Measurements from ENCODE around the gene LDHD. TPM values are rescaled to one million over a fixed set of nuclear protein-coding genes. Genes with fewer than 3 reads are reported as not detected.

Gene LDHD
- polyA plus RNA-seq, 1 donor (not counting 4 experiments of a cell fraction or from before 2014, with no cell fraction given), result 0.34 TPM

GRCh38 chr16:75138636-75139035 is 22.1 kb upstream of the LDHD start:
- Histone ChIP-seq H2AFZ (ENCODE audit: control insufficient read depth, low read length) (no peak overlapping the region), H3K27me3 (ENCODE audit: control insufficient read depth, extremely low read depth, insufficient read depth, low read length) (no peaks in the 10 kb centered on the region), H3K27ac (ENCODE audit: control insufficient read depth, insufficient read depth, low read length) (no peak overlapping the region), H3K4me3 (ENCODE audit: control insufficient read depth in 2 of 3, extremely low read depth in 1 of 3, insufficient read depth in 2 of 3, low read depth in 1 of 3, low read length in 3 of 3) (no peak overlapping the region), H3K9me3 (ENCODE audit: control insufficient read depth, low read depth, low read length) (no peaks in the 10 kb centered on the region), H3K9ac (ENCODE audit: control insufficient read depth, extremely low read depth, insufficient read depth, low read length) (no peak overlapping the region), H3K36me3 (ENCODE audit: control insufficient read depth in 2 of 2, extremely low read depth in 1 of 2, insufficient read depth in 2 of 2, low read length in 2 of 2) (no peaks in the 10 kb centered on the region), H3K4me1 (ENCODE audit: control insufficient read depth, extremely low read depth, insufficient read depth, low read length) (no peaks in the 10 kb centered on the region), H3K79me2 (ENCODE audit: control insufficient read depth, insufficient read depth, low read length) (no peaks in the 10 kb centered on the region), H3K4me2 (ENCODE audit: control insufficient read depth, extremely low read depth, insufficient read depth, low read depth, low read length) (no peak overlapping the region), H3K9me1 (ENCODE audit: control insufficient read depth, extremely low read depth, insufficient read depth, low read length) (no peaks in the 10 kb centered on the region), H4K20me1 (ENCODE audit: control insufficient read depth, extremely low read depth, insufficient read depth, low read length) (no peaks in the 10 kb centered on the region)
- FAIRE-seq (no peak), DNase-seq (ENCODE audit: low read depth, low spot score) (no peak)
- TF ChIP-seq EZH2 (IDR thresholded peaks at IDR 0.05; ENCODE audit: low read length), result no peak
- TF ChIP-seq CTCF (optimal IDR thresholded peaks at IDR 0.05 in 1 of 3, IDR thresholded peaks at IDR 0.05 in 1 of 3, conservative IDR thresholded peaks at IDR 0.05 in 1 of 3; ENCODE audit: extremely low read depth in 1 of 3, insufficient read depth in 2 of 3, low read length in 3 of 3), result no peak
- dilution Hi-C loops (cut with MboI; ENCODE audit: extremely low pct_ligation_motif_present, low sequenced_read_pairs), result no loop called here

- dilution Hi-C loops (cut with MboI; ENCODE audit: extremely low pct_ligation_motif_present, low sequenced_read_pairs), result no loop called here
- no peak overlapping the region for H3K4me2 ChIP-seq (ENCODE audit: control insufficient read depth, extremely low read depth, insufficient read depth, low read depth, low read length)
- H2AFZ ChIP-seq (ENCODE audit: control insufficient read depth, low read length), result no peak overlapping the region
- DNase-seq (ENCODE audit: low read depth, low spot score), result no peak
- H3K9me3 ChIP-seq (ENCODE audit: control insufficient read depth, low read depth, low read length), result no peaks in the 10 kb centered on the region
- H3K36me3 ChIP-seq (ENCODE audit: control insufficient read depth in 2 of 2, extremely low read depth in 1 of 2, insufficient read depth in 2 of 2, low read length in 2 of 2), result no peaks in the 10 kb centered on the region
- H3K4me3 ChIP-seq (ENCODE audit: control insufficient read depth in 2 of 3, extremely low read depth in 1 of 3, insufficient read depth in 2 of 3, low read depth in 1 of 3, low read length in 3 of 3), result no peak overlapping the region
- H4K20me1 ChIP-seq (ENCODE audit: control insufficient read depth, extremely low read depth, insufficient read depth, low read length), result no peaks in the 10 kb centered on the region
- H3K9me1 ChIP-seq (ENCODE audit: control insufficient read depth, extremely low read depth, insufficient read depth, low read length), result no peaks in the 10 kb centered on the region
- no peaks in the 10 kb centered on the region for H3K27me3 ChIP-seq (ENCODE audit: control insufficient read depth, extremely low read depth, insufficient read depth, low read length)
- no peak overlapping the region for H3K9ac ChIP-seq (ENCODE audit: control insufficient read depth, extremely low read depth, insufficient read depth, low read length)
- FAIRE-seq, result no peak
- TF ChIP-seq EZH2 (IDR thresholded peaks at IDR 0.05; ENCODE audit: low read length) (no peak), CTCF (optimal IDR thresholded peaks at IDR 0.05 in 1 of 3, IDR thresholded peaks at IDR 0.05 in 1 of 3, conservative IDR thresholded peaks at IDR 0.05 in 1 of 3; ENCODE audit: extremely low read depth in 1 of 3, insufficient read depth in 2 of 3, low read length in 3 of 3) (no peak)
- no peaks in the 10 kb centered on the region for H3K4me1 ChIP-seq (ENCODE audit: control insufficient read depth, extremely low read depth, insufficient read depth, low read length)
- no peaks in the 10 kb centered on the region for H3K79me2 ChIP-seq (ENCODE audit: control insufficient read depth, insufficient read depth, low read length)
- H3K27ac ChIP-seq (ENCODE audit: control insufficient read depth, insufficient read depth, low read length), result no peak overlapping the region
These were observed 21.7 kb upstream of the LDHD start for GRCh38 chr16:75138233-75138632.

Measured in keratinocyte (primary cell).